ENCODE measurements around the gene LRP2. TPM values are rescaled to one million over a fixed set of nuclear protein-coding genes. Genes with fewer than 3 reads are reported as not detected.

LRP2 gene
- total and polyA plus RNA-seq, 8 donors: under 0.01 to 0.92 (median 0.28) TPM; not detected in 3

DNA sequence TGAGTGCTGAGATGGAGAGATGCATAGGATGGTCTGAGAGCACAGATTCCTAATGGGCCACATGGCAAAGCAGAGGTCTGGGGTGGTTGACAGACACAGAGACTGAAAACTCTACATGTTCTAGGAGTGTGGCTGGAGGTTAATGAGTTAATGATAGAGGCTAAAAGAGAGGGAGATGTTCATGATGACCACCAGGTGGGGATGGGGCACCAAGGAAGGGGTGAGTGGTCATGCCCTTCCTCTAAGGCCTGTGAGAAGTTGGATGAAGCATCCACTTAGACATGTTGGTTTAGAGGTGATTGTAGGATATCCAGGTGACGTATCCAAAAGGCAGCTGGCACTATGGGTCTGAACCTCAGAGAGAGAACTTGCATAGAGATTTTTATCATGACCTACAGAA is 102.1 kb downstream of the LRP2 start:
- no peak for TF ChIP-seq POLR2AphosphoS5 (IDR thresholded peaks at IDR 0.05)
- TF ChIP-seq, protein P1, sequence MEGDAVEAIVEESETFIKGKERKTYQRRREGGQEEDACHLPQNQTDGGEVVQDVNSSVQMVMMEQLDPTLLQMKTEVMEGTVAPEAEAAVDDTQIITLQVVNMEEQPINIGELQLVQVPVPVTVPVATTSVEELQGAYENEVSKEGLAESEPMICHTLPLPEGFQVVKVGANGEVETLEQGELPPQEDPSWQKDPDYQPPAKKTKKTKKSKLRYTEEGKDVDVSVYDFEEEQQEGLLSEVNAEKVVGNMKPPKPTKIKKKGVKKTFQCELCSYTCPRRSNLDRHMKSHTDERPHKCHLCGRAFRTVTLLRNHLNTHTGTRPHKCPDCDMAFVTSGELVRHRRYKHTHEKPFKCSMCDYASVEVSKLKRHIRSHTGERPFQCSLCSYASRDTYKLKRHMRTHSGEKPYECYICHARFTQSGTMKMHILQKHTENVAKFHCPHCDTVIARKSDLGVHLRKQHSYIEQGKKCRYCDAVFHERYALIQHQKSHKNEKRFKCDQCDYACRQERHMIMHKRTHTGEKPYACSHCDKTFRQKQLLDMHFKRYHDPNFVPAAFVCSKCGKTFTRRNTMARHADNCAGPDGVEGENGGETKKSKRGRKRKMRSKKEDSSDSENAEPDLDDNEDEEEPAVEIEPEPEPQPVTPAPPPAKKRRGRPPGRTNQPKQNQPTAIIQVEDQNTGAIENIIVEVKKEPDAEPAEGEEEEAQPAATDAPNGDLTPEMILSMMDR (IDR thresholded peaks at IDR 0.05): no peak
- no peak for TF ChIP-seq POLR2A (IDR thresholded peaks at IDR 0.05)
- TF ChIP-seq EP300 (IDR thresholded peaks at IDR 0.05): no peak
- intact Hi-C loops (cut with DNase I; ENCODE audit: low total_unique reads): no loop called here
- no peaks in the 10 kb centered on the region for H3K4me1 ChIP-seq
- no peaks in the 10 kb centered on the region for H3K9me3 ChIP-seq
- whole genome bisulfite sequencing, 5 donors: 84 to 100% (median 88%) methylated on average over 1 of the region's 1 CpG
- DNase-seq: no peak
- H3K4me3 ChIP-seq: no peak overlapping the region
- no peaks in the 10 kb centered on the region for H3K36me3 ChIP-seq
- no peak overlapping the region for H3K27ac ChIP-seq
- H3K27me3 ChIP-seq: no peaks in the 10 kb centered on the region

DNA sequence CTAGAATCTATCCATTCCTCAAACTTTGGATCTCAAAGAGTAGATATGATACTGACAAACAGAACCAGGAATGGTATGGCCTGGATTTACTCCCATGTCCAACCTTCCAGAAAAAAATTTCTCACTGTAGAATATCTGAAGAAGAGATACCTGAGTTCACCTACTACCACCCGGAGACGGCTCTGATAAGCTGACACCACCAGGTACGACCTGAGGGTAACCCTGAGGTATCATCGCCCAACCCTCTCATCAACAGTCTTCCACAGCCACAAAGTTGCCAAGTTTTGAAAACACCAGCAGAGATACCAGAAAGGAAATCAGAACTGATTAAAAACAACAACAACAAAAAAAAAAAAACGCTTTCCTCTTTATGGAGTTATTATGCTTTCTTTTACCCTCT is 102.9 kb downstream of the LRP2 start:
- WGBS, 5 donors: 77 to 96% (median 85%) methylated on average over 5 of the region's 5 CpGs

GRCh38 chr2:169258045-169258601 is 104.2 kb downstream of the LRP2 start:
- Histone ChIP-seq H3K36me3 (no peaks in the 10 kb centered on the region), H3K27ac (no peak overlapping the region), H3K27me3 (no peaks in the 10 kb centered on the region), H3K4me3 (no peak overlapping the region), H3K4me1 (no peaks in the 10 kb centered on the region), H3K9me3 (no peaks in the 10 kb centered on the region)
- DNase-seq: peak in 1 of 2 donors; percentile 16
- TF ChIP-seq, protein P1 (IDR thresholded peaks at IDR 0.05): no peak
- TF ChIP-seq EP300 (IDR thresholded peaks at IDR 0.05) (no peak), POLR2AphosphoS5 (IDR thresholded peaks at IDR 0.05) (no peak), POLR2A (IDR thresholded peaks at IDR 0.05) (no peak)
- intact Hi-C loops (cut with DNase I; ENCODE audit: low total_unique reads): no loop called here
- 29 to 57% (median 47%) methylated on average over 3 of the region's 3 CpGs for WGBS, 5 donors

More for the DNA sequence above, 102.9 kb downstream of the LRP2 start:
- Histone ChIP-seq H3K27ac (no peak overlapping the region), H3K9me3 (no peaks in the 10 kb centered on the region), H3K4me1 (no peaks in the 10 kb centered on the region), H3K27me3 (no peaks in the 10 kb centered on the region), H3K4me3 (no peak overlapping the region), H3K36me3 (no peaks in the 10 kb centered on the region)
- DNase-seq: no peak
- TF ChIP-seq, protein P1 (IDR thresholded peaks at IDR 0.05): no peak
- TF ChIP-seq POLR2A (IDR thresholded peaks at IDR 0.05): no peak
- intact Hi-C loops (cut with DNase I; ENCODE audit: low total_unique reads): no loop called here

DNA sequence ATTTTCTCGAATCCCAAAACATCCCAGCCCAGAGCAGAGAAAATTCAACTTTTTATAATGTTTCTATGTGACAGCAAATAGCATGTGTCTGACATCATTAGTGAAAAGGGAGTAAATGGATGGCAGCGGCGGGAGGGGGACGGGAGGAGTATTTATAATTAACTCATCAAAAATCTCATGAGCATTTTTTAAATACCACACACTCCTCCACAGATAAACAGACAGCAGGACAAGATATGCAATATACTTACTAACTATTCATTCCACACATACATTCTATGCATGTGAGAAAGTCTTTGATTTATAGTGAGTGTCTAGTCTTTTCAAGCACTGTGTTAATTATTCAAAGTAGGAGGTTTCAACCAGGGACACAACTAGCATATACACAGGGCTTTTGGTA is 107.6 kb downstream of the LRP2 start:
- WGBS, 5 donors: 59 to 77% (median 67%) methylated on average over 4 of the region's 4 CpGs
- Histone ChIP-seq H3K27me3 (no peaks in the 10 kb centered on the region), H3K4me1 (no peaks in the 10 kb centered on the region), H3K4me3 (no peak overlapping the region), H3K9me3 (no peaks in the 10 kb centered on the region), H3K27ac (no peak overlapping the region), H3K36me3 (no peaks in the 10 kb centered on the region)
- TF ChIP-seq EP300 (IDR thresholded peaks at IDR 0.05) (no peak), POLR2AphosphoS5 (IDR thresholded peaks at IDR 0.05) (no peak), POLR2A (IDR thresholded peaks at IDR 0.05) (no peak)
- TF ChIP-seq, protein P1 (IDR thresholded peaks at IDR 0.05): no peak
- intact Hi-C loops (cut with DNase I; ENCODE audit: low total_unique reads): no loop called here
- DNase-seq: no peak

Data from stomach (tissue), 9 donors.